Measurements from ENCODE around the gene LAMC3.

DNA sequence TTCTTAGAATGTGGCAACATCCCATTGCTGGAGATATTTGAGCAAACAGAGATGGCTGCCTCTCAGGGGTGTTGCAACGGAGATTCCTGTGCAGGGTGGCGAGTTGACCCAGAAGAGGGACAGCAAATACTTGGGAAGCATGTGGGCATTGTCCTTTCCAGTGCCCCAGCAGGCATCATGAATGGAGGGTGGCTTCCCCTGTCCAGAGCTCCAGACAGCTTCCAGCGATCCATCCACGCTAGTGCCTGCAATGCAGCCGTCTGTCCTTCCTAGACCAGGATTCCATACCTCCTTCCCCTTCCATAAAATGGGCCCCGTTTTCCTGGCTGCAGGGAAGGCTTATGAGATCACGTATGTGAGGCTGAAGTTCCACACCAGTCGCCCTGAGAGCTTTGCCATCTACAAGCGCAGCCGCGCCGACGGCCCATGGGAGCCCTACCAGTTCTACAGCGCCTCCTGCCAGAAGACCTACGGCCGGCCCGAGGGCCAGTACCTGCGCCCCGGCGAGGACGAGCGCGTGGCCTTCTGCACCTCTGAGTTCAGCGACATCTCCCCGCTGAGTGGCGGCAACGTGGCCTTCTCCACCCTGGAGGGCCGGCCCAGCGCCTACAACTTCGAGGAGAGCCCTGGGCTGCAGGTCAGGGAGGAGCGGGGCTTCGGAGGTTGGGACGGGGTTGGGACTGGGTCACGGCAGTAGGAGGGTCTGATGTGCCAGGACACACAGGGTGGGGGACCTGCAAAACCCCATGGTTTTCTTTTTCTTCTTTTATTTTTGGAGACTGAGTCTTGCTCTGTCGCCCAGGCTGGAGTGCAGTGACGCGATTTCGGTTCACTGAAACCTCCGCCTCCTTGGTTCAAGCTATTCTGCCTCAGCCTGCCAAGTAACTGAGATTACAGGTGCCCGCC is 17.2 kb downstream of the LAMC3 start:
- no peak for TF ChIP-seq POLR2A (IDR thresholded peaks at IDR 0.05; ENCODE audit: low read depth, low read length)
- TF ChIP-seq POLR2AphosphoS5 (IDR thresholded peaks at IDR 0.05; ENCODE audit: low read depth, low read length): no peak
- TF ChIP-seq TAF1 (IDR thresholded peaks at IDR 0.05; ENCODE audit: low read depth, low read length): no peak
- TF ChIP-seq SPI1 (IDR thresholded peaks at IDR 0.05; ENCODE audit: low read depth, low read length): no peak
- no peak for TF ChIP-seq PAX5 (IDR thresholded peaks at IDR 0.05; ENCODE audit: insufficient read depth, low read length, severe bottlenecking)
- no peak for TF ChIP-seq POU2F2 (IDR thresholded peaks at IDR 0.05; ENCODE audit: low read depth, low read length)
